ENCODE results near the gene MAP1B. TPM values are rescaled to one million over a fixed set of nuclear protein-coding genes. Genes with fewer than 3 reads are reported as not detected.

Gene MAP1B
- total RNA-seq, 1 donor: 164 TPM

DNA sequence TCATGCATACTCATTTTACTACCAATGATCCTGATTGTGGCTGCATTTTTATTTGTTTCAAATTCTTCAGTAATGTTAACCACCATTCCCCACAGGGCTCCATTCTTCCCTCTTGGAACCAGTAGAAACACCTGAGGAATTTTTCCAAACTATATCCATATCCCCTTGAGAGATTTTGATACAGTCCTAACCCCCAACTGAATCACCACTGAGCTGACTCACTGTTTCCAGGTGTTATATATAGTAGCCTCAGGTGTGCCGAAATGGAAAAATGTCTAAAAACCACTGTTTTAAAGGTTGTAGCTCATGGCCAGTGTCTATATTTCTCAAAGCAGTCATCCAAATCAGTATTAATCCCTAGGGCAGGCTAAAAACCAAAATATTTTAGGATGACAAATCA, 127.6 kb downstream of the MAP1B start:
- Histone ChIP-seq H4K20me1 (ENCODE audit: insufficient read depth, low read length) (no peaks in the 10 kb centered on the region), H3K4me3 (ENCODE audit: insufficient read depth, low read length) (no peak overlapping the region), H2AFZ (ENCODE audit: low read length) (no peak overlapping the region), H3K79me2 (ENCODE audit: insufficient read depth, low read length) (peaks cover 2% of the 10 kb centered on the region), H3K27me3 (ENCODE audit: insufficient read depth, low read length) (no peaks in the 10 kb centered on the region), H3K4me1 (ENCODE audit: insufficient read depth, low read length) (peaks cover 37% of the 10 kb centered on the region), H3K36me3 (ENCODE audit: insufficient read depth, low read length) (peaks cover 8% of the 10 kb centered on the region), H3K4me2 (ENCODE audit: insufficient read depth, low read length) (peak overlapping the region; percentile 47), H3K27ac (ENCODE audit: low read depth, low read length) (peak overlapping the region; percentile 86), H3K9me3 (ENCODE audit: low read depth, low read length) (no peaks in the 10 kb centered on the region)
- TF ChIP-seq, protein P1, sequence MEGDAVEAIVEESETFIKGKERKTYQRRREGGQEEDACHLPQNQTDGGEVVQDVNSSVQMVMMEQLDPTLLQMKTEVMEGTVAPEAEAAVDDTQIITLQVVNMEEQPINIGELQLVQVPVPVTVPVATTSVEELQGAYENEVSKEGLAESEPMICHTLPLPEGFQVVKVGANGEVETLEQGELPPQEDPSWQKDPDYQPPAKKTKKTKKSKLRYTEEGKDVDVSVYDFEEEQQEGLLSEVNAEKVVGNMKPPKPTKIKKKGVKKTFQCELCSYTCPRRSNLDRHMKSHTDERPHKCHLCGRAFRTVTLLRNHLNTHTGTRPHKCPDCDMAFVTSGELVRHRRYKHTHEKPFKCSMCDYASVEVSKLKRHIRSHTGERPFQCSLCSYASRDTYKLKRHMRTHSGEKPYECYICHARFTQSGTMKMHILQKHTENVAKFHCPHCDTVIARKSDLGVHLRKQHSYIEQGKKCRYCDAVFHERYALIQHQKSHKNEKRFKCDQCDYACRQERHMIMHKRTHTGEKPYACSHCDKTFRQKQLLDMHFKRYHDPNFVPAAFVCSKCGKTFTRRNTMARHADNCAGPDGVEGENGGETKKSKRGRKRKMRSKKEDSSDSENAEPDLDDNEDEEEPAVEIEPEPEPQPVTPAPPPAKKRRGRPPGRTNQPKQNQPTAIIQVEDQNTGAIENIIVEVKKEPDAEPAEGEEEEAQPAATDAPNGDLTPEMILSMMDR (IDR thresholded peaks at IDR 0.05; ENCODE audit: extremely low read depth, low read depth, low read length): no peak
- DNase-seq (ENCODE audit: insufficient read length, low spot score, missing footprints): no peak

GRCh38 chr5:72235725-72236124, 128.4 kb downstream of the MAP1B start:
- no peak overlapping the region for H3K4me2 ChIP-seq (ENCODE audit: insufficient read depth, low read length)

DNA sequence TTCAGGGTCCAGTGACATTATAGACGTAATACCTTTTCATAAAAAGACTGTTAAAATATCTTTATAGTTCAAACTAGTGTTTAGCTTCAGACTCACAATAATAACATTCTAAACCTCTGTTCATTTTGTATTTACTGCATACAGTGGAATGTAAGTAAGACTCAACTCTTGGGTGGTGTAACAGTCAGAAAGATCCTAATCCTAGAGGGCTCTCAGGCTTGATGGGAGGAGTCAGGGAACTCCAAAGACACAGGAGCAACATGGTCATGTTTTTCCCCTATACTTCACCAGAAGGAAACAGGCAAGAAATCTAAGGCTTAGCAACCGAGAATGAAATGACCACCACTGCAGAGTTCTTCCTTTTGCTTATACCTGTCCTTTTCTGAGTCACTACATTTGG, 130.1 kb downstream of the MAP1B start:
- Histone ChIP-seq H3K79me2 (ENCODE audit: insufficient read depth, low read length) (peaks cover 12% of the 10 kb centered on the region), H4K20me1 (ENCODE audit: insufficient read depth, low read length) (no peaks in the 10 kb centered on the region), H3K36me3 (ENCODE audit: insufficient read depth, low read length) (no peaks in the 10 kb centered on the region), H3K9me3 (ENCODE audit: low read depth, low read length) (no peaks in the 10 kb centered on the region), H3K27me3 (ENCODE audit: insufficient read depth, low read length) (no peaks in the 10 kb centered on the region), H3K4me2 (ENCODE audit: insufficient read depth, low read length) (no peak overlapping the region), H3K27ac (ENCODE audit: low read depth, low read length) (no peak overlapping the region), H3K4me1 (ENCODE audit: insufficient read depth, low read length) (peaks cover 33% of the 10 kb centered on the region), H2AFZ (ENCODE audit: low read length) (no peak overlapping the region), H3K4me3 (ENCODE audit: insufficient read depth, low read length) (no peak overlapping the region)
- TF ChIP-seq, protein P1 (IDR thresholded peaks at IDR 0.05; ENCODE audit: extremely low read depth, low read depth, low read length): no peak
- no peak for DNase-seq (ENCODE audit: insufficient read length, low spot score, missing footprints)

More at GRCh38 chr5:72235725-72236124, 128.4 kb downstream of the MAP1B start:
- peaks cover 7% of the 10 kb centered on the region for H3K36me3 ChIP-seq (ENCODE audit: insufficient read depth, low read length)
- peaks cover 4% of the 10 kb centered on the region for H3K79me2 ChIP-seq (ENCODE audit: insufficient read depth, low read length)
- DNase-seq (ENCODE audit: insufficient read length, low spot score, missing footprints): no peak
- peak overlapping the region; percentile 86 for H3K27ac ChIP-seq (ENCODE audit: low read depth, low read length)
- no peaks in the 10 kb centered on the region for H3K9me3 ChIP-seq (ENCODE audit: low read depth, low read length)
- no peaks in the 10 kb centered on the region for H3K27me3 ChIP-seq (ENCODE audit: insufficient read depth, low read length)
- H4K20me1 ChIP-seq (ENCODE audit: insufficient read depth, low read length): no peaks in the 10 kb centered on the region
- no peak overlapping the region for H2AFZ ChIP-seq (ENCODE audit: low read length)
- no peak overlapping the region for H3K4me3 ChIP-seq (ENCODE audit: insufficient read depth, low read length)
- H3K4me1 ChIP-seq (ENCODE audit: insufficient read depth, low read length): peaks cover 37% of the 10 kb centered on the region
- TF ChIP-seq, protein P1 (IDR thresholded peaks at IDR 0.05; ENCODE audit: extremely low read depth, low read depth, low read length): no peak

GRCh38 chr5:72237879-72238278, 130.6 kb downstream of the MAP1B start:
- no peak overlapping the region for H3K4me2 ChIP-seq (ENCODE audit: insufficient read depth, low read length)

More at GRCh38 chr5:72237879-72238278, 130.6 kb downstream of the MAP1B start:
- H3K79me2 ChIP-seq (ENCODE audit: insufficient read depth, low read length): peaks cover 17% of the 10 kb centered on the region
- DNase-seq (ENCODE audit: insufficient read length, low spot score, missing footprints): no peak
- H3K4me3 ChIP-seq (ENCODE audit: insufficient read depth, low read length): no peak overlapping the region
- TF ChIP-seq, protein P1 (IDR thresholded peaks at IDR 0.05; ENCODE audit: extremely low read depth, low read depth, low read length): no peak
- no peaks in the 10 kb centered on the region for H3K9me3 ChIP-seq (ENCODE audit: low read depth, low read length)
- H2AFZ ChIP-seq (ENCODE audit: low read length): no peak overlapping the region
- H3K36me3 ChIP-seq (ENCODE audit: insufficient read depth, low read length): no peaks in the 10 kb centered on the region
- H3K27ac ChIP-seq (ENCODE audit: low read depth, low read length): no peak overlapping the region
- H4K20me1 ChIP-seq (ENCODE audit: insufficient read depth, low read length): no peaks in the 10 kb centered on the region
- peaks cover 28% of the 10 kb centered on the region for H3K4me1 ChIP-seq (ENCODE audit: insufficient read depth, low read length)
- no peaks in the 10 kb centered on the region for H3K27me3 ChIP-seq (ENCODE audit: insufficient read depth, low read length)
